ENCODE results near the gene ABHD11.
A peak's percentile ranks its signal among the peaks of the same experiment; 100 is the strongest.
"Not testable (repeated sequence)": the region's sequence is repeated elsewhere in the genome, so short reads cannot be mapped to it uniquely, and the experiment has no call there.

The ABHD11 gene

DNA sequence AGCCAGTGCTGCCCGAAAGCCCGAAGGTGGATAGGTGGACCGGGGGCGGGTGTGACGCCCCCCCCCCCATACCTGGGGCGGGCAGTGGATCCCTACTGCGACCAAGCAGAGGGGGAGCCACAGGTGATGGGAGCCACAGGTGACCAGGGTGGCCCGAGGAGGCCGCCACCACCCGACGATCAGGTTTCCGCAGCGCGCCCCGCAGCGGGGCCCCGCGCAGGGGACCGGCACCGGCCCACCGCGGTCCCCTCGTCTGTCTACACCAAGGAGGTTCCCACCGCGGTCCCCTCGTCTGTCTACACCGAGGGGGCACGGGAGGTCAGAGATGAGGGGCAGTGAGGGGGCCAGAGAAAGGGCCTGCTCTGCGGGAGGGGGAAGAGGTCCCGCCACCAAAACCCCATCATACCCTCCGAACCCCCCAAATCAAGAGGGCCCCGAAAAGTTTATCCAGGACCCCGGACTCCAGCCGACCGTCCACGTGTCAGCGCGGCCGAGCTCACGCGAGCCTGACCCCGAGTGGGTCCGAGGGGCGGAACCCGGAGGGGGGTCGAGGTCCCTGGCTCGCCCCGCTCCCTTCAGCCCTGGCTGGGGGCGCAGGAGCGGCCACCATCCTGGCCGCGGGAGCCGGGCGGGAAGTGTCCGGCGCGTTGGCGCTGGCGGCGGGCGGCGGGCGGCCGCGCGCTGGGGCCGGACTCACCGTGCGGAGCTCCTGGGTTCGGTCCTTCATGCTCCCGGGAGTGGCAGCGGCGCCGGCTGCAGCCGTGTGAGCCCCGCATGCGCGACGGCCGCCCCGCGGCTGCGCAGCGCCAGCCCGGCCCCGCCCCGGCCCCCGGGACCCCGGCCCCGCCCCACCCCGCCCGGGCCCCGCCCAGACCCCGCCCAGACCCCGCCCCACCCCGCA lies 19.4 kb downstream of the ABHD11 start, which contains the start of gene STX1A:
TSS of gene STX1A (minus strand) at position 765 of the 901 bp plus-strand sequence. CDS start at position 727, 38 bp downstream.
- DNase-seq, result peak; percentile 87

DNA sequence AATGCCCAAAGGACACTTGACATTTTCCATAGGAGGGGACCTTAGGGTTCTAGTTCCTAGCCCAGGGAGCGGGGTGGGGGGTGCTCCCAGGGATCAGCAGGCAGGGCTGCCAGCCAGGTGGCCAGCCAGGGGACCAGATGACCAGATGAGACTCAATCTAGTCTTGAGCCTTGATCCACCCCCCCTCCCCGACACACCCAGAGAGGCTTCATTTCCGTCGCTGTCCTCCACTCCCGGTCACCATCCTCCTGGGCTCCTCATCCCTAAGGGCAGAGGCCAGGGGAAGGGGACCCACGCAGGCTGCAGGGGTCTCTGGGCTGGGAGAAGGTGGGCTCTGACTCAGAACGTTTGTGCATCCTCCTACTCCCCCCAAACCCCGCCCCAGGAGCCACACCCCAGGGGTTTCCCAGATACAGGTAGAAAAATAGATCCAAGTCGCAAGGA lies 20.1 kb downstream of the ABHD11 start:
- peak; percentile 71 for DNase-seq

DNA sequence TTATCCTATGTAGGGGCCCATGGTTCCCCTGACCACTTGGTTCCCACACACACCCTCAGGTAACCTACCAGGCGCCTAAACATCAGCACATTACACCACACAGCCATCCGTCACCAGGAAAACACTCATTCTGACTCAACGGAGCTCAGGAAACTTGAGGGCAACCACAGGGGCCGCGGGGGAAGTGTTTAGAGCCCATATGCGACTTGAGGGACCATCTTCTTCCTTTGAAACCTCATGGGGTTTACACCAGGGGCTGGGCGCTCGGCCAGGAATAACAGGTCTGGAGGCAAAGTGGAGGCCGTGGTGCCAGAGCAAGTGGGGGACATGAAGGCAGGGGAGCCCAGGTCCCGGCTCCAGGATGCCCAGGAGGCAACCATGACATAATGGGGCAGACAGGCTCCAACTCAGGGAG lies 20.6 kb downstream of the ABHD11 start:
- peak; percentile 89 for DNase-seq

DNA sequence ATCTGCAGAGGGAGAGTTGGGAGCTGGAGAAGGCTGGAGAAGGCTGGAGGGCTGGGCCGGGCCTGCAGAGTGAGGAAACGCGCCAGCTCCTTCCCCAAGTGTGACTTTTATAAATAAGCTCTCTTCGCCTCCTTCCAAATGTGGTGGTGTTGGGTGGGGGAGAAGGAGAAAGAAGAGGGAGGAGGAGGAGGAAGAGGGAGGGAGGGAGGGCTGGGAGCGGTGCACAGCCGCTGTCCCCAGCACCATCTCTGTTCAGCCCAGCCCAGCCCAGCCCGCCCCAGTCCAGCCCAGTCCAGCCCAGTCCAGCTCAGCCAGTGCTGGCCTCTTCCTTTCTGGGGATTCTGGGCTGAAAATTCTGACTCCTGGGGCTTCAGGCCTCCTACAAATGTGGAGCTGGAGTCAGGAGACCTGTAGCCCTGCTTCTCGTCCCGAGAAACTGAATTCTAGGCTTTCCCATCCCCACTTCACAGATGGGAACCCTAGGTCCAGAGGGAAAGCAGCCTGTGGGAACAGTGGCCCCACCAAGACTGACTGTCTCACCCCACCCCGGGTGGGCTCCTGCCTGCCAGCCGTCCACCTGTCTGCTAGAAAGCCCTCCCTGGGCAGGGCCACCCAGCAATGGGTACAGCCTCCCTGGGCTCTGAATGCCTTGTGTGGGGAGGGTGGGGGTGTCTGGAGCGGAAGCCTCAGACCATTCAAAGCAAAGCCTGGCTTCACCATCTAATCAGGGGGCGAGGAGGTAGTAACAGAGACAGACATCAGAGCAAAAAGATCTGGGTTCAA lies 21.4 kb downstream of the ABHD11 start:
- no peak for DNase-seq

DNA sequence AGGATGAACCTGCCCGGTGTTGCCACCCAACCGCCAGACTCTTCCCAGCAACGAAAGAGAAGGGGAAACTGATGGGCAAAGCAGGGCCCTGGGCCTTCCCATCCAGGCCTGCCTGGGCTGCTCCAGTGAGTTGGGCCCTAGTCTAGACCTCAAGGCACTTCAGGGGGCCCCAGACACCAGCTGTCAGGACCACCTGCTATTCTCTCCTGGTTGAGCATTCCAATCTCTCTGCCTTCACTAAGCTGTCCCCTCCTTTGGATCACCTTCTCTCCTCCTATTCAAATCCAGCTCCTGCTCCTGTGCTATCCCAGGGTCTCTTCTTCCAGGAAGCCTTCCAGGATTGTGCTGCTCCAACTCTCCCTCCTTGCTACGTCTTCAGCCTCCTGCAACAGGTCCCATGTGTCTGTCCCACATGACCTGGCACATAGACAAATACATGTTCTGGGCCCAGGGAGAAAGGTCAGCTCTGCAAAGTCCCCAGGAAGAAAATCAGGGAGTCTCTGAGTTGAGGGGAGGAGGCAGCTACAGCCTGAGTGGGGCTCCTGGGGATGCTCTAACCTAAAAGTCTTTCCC lies 22.2 kb downstream of the ABHD11 start:
- DNase-seq, result no peak

DNA sequence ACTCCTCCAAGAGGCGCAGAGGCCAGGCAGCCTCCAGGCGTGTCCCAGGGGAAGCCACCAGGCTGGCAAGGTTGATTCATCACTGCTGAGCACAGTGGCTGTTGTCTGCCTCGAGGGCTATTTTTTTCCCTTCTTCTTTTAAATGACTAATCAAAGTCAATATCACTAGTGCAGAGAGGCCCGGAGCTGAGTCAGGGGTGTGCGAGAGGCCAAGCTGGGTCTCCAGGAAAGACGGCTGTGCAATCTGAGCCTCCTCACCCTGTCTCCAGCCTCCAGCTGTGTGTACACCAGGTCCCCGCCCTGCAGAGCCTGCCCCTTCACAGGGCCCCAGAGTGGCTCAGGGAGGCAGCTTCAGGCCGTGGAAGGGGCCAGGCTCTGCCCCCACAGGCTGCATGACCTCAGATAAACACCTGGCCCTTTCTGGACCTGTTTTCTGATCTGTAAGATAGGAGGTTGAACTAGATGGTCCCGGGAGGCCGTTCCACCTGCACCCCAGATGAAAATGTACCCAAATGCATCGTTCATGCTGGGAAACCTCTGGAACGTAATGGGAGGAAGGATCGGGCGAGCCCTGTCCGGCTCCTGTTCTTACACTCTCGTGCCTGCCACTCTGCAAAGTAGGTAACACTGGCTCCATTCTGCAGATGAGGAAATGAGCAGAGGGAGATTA lies 22.8 kb downstream of the ABHD11 start:
- no peak for DNase-seq

DNA sequence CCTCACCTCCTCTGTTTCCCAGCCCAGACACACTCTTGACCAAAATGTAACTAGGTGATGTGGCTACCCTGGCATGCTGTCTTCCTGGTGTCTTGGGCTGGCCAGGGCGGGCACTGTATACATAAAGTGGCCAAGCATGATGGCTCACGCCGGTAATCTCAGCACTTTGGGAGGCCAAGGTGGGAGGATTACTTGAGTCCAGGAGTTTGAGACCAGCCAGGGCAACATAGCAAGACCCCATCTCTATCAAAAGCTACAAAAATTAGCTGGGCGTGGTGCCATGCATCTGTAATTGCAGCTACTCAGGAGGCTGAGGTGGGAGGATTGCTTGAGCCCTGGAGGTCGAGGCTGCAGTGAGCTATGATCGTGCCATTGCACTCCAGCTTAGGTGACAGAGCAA lies 25.3 kb downstream of the ABHD11 start:
- DNase-seq, result not testable (repeated sequence)

DNA sequence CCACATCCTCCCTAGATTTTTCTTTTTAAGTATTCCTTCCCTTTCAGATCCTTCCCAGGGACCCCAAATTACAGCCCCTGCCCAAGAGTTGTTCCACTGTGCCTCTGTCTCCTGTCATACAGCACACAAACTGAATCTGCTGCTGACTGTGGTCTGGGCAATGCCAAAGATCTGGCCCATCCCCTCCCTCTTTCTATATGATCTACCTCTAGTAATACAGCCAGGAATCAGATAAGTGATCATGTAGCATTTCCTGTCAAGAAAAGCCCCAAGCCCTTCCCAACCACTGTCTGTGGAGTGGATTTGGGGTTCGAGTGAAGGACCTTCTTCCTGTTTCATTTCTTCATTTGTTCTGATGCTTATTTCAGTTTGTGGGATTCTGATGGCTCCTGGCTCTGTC lies 25.8 kb downstream of the ABHD11 start:
- no peak for DNase-seq

DNA sequence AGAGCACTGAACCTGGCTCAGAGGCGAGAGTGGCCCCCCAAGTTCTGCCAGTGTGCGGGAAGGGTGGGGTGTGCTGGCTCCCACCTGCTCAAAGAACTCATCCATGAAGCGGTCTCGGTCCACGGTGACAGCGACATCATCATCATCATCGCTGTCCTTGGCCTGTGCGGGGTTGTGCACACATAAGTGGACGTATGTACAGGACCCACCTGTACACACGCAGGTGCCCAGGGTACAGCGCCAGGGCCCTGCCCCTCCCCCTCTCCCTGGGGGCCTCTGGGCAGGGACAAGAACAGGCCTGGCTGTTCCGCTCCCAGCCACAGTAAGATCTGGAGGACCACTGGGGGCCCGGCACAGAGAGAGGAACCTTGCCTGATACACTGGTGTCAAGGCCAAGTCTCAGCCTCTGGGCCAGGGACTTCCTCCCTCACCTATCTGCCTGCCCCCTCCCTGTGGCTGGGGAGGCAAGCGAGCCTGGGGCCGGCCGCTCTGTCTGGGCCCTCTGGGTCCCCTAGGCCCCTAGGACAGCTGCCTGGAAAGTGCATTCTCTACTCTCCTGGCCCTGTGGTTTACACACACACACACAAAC lies 29.5 kb downstream of the ABHD11 start:
- no peak for DNase-seq

DNA sequence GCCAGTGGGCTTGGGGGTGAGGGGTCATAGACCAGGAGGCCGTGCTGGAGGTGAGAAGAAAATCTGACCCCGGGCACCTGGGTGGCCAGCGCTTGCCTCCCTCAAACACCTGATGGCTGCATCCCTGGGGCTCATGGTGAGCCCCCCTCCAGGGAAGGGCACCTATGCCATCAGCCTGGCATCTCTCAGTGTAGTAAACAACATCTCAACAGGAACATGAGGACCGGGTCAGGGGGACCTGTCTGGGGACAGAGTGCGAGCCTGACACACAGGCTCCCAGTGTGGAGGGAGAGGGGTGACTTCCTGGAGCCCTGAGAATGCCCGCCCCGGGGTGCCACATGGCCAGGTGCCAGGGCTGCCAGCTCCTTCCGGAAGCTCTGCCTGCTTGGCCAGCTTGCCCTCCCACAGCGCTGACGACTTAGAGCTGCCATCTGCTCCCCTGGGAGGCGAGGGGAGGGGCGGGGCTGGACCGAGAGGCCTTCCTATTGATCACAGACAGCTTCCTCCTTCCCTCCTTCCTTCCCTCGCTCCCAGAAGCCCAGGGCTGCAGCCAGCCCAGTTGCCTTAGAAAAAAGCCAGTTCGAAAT lies 31.5 kb downstream of the ABHD11 start:
- no peak for DNase-seq

DNA sequence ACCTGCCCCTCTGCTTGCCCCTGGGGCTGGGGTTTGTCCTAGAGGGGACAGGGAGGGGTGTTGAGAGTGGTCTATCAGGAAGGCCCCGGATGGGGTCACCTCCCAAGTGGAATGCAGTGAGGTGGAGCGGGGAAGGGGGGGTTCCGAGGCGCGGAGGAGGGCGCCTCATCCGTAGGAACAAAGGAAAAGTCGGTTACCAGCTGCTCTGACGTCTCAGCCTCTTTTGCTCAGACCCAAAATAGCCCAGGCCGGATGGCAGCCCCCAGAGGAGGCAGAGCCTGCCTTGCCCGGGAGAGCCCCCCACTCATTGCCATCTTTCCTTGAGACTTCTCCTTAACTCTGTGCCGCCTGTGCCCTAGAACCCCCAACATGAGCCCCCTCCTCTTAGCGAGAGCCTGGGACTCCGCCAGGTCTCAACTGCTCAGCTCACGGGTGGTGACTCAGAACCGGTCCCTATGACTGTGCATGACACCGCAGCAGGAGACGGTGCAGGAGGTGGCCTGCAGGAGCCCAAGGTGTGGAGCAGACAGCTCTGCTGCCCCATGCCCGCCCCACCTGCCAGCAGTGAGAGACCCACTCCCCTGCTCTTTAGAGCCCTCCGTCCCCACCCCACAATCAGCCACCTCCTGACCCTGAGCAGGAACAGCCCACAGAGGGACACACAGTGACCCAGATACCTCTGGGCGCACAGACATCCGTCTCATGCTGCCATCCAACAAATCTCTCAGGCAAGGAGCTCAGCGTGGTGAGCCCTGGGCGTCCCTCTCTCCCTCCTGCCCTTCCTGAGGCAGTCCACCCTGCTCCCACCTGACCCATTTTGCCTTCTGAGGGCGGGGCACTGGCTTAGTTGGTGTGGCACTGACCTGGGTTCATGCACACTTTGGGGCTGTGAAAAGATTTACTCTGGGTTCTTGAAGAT lies 32.2 kb downstream of the ABHD11 start:
- no peak for DNase-seq

DNA sequence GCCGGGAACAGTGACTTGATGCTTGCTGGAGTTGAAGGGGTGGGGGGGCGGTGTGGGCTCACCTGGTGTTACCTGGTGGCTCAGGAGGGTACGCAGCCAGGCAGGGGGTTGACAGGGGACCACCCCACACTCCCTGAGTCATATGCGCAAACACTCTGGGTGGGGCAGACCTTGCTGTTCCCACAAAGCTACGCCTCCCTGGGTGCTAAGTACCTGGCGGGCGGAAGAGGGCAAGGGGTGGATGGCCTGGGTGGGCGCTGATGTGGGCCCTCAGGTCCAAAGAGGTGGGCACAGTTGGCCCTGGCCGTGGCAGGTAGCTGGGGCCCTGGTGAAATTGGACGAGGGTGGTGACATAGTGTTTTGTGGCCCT lies 33.1 kb downstream of the ABHD11 start:
- DNase-seq, result no peak

DNA sequence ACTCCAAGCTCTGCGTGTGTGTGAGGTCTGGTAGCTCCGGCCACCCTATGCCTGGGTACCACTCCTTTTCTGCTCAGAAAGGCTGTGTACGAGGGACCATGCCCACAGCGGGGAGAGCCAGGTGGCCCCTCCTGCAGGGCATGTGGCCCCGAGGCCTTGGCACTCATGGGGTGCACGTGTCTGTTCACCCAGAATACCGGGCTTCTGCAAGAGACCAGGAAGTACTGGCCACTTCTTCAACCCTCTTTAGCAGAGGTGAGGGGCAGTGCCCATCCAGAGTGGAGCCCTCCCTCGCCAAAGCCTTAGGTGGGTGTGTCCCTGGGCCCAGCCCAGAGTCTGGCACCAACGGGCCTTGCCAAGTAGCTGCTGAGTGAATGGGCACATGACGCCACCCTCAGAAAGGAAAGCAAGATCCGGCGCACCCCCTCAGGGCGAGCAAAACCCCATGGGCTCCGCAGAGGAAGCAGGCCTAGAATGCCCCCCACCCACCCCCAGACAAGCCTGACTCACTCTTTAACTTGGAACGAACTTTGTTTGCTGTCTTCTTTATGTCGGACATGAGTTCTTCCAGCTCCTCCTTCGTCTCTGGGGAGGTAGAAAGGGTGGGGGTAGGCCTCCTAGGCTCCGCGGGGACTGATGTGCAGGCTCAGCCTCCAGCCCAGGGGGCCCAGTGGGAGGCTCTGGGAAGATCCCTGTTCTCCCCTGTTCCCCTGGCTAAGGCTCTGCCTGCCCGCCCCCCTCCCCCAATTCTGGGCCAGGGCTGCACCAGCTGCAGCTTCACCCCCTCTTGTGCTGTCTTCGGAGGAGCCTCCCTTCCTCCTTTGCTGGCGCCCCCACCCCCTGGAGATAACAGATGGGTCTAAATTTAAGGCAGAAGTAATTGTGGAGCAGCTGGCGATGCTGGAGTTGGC lies 33.7 kb downstream of the ABHD11 start:
- no peak for DNase-seq

DNA sequence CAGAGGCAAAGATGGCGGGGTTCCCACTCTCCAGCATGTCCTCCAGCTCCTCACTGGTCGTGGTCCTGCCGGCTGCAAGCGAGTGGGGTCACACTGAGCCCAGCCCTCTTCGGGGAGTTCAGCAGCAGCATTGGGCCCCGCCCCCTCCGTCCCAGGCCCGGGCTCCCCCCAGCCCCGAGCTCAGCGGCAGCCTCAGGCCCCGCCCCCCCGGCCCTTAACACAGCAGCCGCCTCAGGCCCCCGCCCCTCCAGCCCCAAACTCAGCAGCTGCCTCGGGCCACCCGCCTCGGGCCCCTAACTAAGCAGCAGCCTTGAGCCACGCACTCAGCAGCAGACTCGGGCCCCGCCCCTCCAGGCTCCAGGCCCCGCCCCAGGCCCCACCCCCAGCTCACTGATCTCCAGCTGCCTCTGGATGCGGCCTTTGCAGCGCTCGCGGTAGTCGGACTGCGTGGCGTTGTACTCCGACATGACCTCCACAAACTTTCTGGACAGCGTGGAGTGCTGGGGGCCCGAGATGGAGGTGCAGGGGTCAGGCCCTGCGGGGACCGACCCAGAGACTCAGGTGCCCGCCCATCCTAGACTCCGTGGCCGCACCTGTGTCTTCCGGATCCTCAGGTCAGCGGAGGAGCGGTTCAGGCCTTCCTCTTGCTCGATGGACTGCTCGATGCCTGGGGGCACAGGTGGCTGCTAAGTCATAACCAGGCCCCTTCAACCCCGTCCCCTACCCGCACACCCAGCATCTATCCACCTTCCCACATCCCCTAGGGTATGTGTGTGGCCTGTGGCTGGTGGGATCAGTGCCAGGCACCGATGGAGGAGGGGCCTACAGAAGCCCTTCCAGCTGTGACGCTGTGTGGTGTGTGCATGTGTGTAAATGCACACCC lies 34.6 kb downstream of the ABHD11 start:
- DNase-seq, result no peak

DNA sequence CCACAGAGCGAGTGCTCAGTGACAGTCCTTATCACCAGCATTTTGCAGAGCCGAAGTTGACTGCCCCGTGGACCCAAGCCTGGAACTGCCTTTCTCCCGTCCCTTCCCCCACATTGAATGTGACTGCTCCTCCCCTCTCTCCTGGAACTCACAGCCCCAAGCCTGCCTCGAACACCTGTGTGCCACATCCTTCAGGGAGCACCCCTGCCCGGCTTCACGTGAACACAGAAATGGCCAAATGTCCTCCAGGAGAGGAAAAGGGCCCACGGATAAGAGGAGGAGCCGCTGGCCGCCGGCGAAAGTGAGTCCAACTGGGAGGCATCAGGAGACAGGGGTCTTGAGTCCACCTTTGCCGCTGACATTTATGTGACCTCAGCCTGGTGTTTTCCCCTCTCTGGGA lies 35.4 kb downstream of the ABHD11 start:
- no peak for DNase-seq

DNA sequence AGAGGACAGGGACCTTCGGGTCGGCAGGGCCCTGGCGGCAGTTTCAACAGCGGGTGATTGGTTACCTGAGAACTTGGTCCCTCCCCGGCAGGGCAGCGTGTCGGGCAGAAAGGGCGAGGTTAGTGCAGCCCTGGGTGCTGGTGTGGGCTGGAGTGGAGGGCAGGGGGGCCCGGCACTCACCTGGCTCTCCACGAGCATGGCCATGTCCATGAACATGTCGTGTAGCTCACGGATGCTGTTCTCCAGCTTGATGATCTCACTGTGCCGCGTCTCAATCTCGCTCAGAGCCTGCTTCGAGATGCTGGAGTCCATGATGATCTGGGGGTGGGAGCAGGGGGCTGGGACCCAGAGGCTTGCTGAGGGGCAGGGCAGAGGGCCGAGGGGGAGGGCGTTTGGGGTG lies 35.9 kb downstream of the ABHD11 start:
- DNase-seq, result no peak

DNA sequence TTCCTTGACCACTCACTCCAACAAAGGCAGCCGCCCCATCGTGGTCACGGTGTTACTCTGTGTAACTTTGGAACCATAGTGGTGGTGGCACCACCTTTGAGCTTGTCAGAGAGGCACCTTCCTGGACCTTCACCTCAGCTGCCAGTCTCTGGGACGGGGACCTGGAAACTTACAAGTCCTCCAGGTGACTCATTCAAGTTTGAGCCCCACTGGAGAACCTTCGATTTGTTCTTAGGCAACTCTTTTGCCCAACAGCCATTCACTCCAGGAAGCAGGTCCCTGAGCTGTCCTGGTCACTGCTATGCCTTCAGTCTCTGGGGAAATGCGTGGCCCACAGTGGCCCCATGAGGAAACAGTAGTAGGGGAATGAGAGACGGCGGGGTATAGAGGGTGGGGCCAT lies 36.4 kb downstream of the ABHD11 start:
- no peak for DNase-seq

DNA sequence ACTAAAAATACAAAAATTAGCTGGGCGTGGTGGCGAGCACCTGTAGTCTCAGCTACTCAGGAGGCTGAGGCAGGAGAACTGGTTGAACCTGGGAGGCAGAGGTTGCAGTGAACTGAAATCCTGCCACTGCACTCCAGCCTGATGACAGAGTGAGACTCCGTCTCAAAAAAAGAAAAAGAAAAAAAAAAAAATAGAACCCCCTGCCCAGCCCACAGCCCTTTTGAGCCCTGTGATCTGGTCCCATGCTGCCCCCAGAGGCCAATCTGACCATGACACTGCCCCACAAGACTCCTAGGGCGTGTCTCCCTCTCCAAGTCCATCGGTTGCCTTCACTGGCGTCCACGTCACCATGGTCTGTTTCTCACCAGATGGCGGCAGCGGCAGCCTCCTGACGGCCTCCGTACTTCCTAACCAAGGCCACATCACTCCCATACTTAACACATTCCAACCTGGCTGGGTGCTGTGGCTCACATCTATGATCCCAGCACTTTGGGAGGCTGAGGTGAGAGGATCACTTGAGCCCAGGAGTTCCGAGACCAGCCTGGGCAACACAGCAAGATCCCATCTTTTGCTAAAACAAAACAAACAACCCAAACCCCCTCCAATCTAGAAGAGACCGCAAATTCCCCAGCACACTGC lies 37.1 kb downstream of the ABHD11 start:
- DNase-seq, result no peak

Measured in activated CD8-positive, alpha-beta memory T cell treated with anti-CD3 and anti-CD28 coated beads for 24 hours (primary cell).